HG03097 (cell line): ENCODE data around the gene ZNF629.
"Not testable (repeated sequence)": the region's sequence is repeated elsewhere in the genome, so short reads cannot be mapped to it uniquely, and the experiment has no call there.

ENCODE experiments used
- ATAC-seq: cut with Tn5 transposase; IDR thresholded peaks from one replicate; pipeline ENCODE4 v1.9.1; 2021; ENCODE audit not compliant: unreplicated experiment, low FRiP score

Gene ZNF629

GRCh38 chr16:30786936-30787612, at the start of gene ZNF629:
TSS of gene ZNF629 (minus strand) at chr16:30787205. CDS start at chr16:30784482, 2,723 bp downstream.
- ATAC-seq, result no peak

DNA sequence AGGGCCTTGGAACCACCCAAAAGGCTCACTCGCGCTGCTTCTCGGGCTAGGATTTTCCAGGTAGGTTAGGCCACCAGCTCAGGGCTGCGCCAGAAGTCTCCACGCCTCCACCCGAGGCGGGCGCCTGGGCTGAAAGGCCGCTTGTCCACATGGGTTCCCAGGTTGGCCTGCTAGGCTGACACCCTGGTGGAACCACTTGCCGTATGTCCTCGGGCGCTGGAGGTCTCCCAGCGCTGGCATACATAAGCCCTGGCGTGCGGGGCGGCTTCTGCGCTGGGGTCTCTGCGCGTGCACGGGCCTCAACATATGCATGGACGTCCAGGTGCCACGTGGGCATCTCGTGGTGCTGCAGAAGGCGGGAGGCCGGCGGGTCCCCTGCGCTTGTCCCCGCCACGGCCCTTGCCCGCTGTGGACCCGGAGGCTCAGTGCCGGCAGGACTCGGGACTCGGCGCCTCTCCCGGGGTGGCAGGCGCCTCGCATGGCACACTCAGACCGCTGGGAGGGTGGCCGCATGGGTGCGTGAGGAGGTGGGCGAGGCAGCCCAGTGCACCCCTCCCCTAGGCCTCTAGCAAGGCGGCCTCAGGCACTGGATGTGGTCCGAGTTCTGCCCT, 47.2 kb upstream of the ZNF629 start:
- ATAC-seq, result no peak

- ATAC-seq, result no peak
These were observed 43.0 kb upstream of the ZNF629 start for GRCh38 chr16:30830072-30830417.

DNA sequence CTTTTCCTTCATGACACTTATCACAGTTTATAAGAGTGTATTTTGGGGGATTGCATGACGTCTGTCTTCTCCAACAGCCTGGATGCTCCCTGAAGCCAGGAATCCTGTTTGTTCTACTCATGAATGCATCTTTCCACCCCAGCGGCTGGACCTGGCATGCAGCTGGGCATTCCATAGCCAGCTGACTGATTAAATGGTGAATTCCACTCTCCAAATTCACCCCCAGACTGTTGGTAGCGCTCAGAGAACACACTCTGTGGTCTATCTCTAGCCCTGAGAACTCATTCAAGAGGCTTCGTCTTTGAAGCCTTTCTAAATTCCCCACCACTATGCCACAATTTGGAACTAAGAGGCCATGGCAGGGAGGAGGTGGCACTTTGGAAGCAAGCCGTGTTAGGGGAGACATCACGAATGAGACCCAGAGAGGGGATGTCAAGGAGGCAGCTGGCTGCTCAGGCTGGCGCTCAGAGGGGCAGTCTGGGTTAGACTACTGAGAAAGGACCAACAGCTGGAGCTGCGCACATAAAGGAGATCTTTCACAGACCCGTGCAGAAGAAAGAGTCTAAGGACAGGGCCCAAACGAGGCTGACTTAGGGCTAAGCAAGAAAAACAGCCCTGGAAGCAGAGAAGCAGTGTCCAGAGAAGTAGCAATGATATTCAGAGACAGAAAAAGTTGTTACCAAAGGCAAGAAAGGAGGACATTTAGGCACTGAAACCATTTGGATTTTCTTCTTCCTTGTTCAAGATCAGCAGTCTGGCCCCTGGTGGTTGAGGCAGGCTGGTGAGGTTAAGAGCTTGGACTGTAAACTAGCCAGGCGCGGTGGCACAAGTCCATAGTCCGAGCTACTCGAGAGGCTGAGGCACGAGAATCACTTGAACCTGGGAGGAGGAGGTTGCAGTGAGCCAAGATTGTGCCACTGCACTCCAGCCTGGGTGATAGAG, 42.4 kb upstream of the ZNF629 start:
- no peak for ATAC-seq

DNA sequence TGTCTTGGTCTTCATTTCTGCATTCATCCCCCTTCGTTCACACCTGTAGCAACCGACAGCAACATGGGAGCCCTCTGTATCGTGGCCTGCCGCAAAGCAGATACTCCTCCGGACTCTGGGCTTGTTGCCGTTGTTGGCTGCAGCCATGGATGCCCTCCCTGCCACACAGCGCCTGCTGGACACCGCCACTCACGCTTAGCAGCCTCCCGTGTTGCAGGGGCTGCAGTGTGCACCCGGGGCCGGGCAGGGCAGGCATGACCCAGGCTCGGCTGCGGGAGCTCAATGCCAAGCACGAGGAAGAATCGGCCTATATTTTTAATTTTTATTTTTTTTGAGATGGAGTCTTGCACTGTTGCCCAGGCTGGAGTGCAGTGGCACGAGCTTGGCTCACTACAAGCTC, 34.9 kb upstream of the ZNF629 start:
- ATAC-seq, result no peak

GRCh38 chr16:30821441-30821840, 34.4 kb upstream of the ZNF629 start:
- not testable (repeated sequence) for ATAC-seq

GRCh38 chr16:30820952-30821421, 34.0 kb upstream of the ZNF629 start:
- no peak for ATAC-seq

DNA sequence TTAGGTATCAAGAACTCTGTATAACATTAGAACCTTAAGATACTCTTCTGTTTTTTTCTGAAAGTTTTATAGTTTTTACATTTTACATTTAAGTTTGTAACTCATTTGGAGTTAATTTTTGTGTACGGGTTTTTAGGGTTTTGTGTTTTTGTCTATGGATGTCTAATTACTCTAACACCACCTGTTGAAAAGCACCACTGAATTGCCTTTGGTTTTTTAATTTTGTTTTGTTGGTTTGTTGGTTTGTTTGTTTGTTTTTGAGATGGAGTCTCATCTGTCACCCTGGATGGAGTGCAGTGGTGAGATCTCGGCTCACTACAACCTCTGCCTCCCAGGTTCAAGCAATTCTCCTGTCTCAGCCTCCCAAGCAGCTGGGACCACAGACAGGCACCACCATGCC, 29.8 kb upstream of the ZNF629 start:
- ATAC-seq, result no peak

DNA sequence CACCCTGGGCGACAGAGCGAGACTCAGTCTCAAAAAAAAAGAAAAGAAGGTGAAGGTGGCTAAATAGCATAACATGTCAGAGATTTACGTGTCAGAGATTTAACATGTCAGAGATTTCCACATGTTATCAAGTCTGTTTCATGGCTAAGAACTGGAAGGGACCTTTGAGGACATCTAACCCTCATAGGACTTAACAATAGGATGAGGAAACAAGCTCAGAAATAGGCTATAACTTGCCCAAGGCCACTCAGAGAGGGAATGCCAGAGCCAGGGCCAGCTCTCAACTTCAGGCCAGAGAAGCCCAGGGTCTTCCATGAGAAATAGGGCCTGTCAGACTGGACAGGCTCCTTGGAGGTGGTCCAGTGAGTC, 26.8 kb upstream of the ZNF629 start:
- no peak for ATAC-seq

GRCh38 chr16:30809675-30810074, 22.7 kb upstream of the ZNF629 start:
- not testable (repeated sequence) for ATAC-seq

DNA sequence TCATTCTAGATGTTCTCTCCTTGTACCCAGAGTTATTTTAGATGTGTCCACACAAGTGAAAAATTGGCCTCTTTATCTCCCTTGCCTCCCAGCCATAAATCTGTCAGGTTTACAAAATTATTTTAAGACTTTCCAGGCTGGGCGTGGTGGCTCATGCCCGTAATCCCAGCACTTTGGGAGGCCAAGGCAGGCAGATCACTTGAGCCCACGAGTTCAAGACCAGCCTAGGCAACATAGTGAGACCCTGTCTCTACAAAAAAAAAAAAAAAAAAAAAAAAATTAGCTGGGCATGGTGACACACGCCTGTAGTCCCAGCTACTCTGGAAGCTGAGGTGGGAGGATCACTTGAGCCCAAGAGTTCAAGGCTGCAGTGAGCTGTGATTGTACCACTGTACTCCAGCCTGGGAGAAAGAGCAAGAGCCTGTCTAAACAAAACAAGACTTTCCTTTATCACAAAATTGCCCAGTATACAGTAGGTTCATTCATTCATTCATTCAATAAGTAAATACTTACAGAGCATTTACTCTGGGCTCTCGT, 22.0 kb upstream of the ZNF629 start:
- ATAC-seq, result not testable (repeated sequence)

DNA sequence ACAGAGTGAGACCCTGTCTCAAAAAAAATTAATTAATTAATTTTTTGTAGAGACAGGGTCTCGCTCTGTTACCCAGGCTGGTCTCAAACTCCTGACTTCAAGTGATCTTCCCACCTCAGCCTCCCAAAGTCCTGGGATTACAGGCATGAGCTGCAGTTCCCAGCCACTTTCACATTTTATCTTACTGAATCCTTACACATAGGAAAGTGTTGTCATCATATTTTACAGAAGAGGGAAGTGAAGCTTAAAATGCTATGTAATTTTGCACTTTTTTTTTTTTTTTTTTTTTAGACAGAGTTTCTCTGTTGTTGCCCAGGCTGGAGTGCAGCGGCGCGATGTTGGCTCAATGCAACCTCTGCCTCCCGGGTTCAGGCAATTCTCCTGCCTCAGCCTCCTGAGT, 21.1 kb upstream of the ZNF629 start:
- ATAC-seq, result no peak

DNA sequence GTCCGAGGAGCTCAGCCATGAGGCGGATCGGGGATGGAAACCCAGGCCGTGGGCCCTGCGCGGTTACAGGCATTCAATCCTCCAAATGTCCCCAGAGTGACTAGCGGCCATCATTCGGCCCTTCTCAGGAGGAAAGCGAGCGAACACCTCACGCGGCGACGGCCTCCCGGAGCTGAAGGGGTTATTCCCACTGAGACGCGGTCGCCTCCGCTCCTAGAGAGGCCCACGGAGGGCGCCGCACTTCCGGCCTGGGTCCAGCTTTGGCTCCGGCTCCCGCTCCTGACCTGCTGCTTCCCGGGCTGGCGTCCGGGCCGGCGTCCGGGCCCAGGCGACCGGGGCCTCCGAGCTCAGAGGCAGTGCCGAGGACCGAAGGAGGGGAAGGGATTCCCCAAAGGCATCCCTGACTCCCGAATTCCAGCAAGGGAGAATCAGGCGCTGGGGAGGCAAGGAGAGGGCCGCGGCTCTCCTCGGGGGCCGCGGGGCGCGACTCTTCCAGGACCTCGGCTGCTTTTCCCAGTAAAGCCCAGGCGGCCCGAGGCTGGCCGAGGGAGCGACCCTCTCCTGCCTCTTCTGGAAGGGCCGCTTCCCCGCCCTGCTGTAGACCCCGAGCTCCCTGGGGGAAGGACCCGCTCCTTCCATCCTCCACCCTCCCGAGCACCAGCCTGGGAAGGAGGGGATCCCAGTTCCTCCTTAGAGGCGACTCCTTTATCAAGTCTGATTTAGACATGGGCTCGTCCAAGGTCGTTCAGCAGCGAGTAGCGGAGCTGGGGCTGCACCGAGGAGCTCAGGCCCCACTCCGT, 18.6 kb upstream of the ZNF629 start:
- no peak for ATAC-seq

- no peak for ATAC-seq
These were observed 18.0 kb upstream of the ZNF629 start for GRCh38 chr16:30805056-30805369.

DNA sequence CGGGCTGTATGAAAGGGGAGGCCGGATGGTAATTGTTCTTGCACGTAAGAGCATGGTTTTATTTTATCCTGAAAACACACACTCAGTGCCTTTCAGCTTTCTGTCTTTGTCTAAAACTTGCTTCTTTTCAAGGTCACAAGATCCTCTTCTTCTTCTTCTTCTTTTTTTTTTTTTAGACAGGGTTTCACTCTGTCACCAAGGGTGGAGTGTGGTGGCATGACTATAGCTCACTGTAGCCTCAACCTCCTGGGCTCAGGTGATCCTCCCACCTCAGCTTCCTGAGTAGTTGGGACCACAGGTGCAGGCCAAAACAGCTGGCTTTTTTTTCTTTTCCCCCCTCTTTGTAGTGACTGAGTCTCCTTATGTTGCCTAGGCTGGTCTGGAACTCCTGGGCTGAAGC, 15.9 kb upstream of the ZNF629 start:
- no peak for ATAC-seq

GRCh38 chr16:30797670-30798309, 10.8 kb upstream of the ZNF629 start:
- no peak for ATAC-seq

GRCh38 chr16:30794634-30795033, 7.6 kb upstream of the ZNF629 start:
- ATAC-seq, result no peak

GRCh38 chr16:30793508-30794069, 6.6 kb upstream of the ZNF629 start:
- no peak for ATAC-seq

DNA sequence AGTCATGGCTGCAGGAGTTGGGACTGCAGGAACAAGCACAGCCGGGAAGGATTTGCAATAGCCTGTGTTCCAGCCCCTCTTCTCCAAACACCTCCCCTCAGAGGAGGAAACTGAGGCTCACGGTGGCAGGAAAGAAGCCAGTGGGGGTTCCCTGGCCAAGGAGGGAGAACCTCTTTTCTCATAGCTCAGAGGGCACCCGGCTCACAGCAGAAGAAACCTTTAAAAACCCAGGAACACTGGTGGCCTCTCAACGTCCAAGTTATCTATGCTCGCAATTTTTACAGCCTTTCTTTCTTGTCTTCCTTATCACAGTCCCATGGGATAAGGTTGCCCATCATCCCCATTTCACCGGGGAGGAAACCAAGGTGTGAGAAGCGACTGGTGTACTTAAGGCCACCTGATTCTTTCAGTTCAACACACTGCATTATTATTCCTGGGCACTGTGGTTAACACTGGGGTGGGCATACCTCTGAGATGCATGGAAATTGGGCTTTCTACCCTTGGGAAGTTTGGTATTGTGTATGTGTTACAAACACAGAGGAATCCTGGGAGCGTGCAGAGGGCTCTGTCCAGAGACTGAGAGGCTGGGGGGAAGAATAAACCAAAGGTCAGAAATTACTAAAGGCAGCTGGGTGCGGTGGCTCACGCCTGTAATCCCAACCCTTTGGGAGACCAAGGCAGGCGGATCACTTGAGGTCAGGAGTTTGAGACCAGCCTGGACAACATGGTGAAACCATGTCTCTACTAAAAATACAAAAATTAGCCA, 791 bp upstream of the ZNF629 start:
- no peak for ATAC-seq
